HG02970 (cell line): ENCODE results near the gene CDNF.
"Not testable (repeated sequence)": the region's sequence is repeated elsewhere in the genome, so short reads cannot be mapped to it uniquely, and the experiment has no call there.

Source experiments
- ATAC-seq: cut with Tn5 transposase; IDR thresholded peaks from one replicate; pipeline ENCODE4 v1.9.1; 2021; ENCODE audit warnings: mild to moderate bottlenecking, moderate library complexity, moderate number of reproducible peaks; ENCODE audit not compliant: unreplicated experiment, low FRiP score

The CDNF gene

GRCh38 chr10:14840178-14840577, 2.3 kb upstream of the CDNF start:
- ATAC-seq = no peak

- ATAC-seq = no peak
Measured at GRCh38 chr10:14839305-14839695, 1.5 kb upstream of the CDNF start.

GRCh38 chr10:14838582-14839304, 906 bp upstream of the CDNF start:
- no peak for ATAC-seq

- ATAC-seq = no peak
Measured at GRCh38 chr10:14837003-14837756, 657 bp downstream of the CDNF start.

- no peak for ATAC-seq
Measured at GRCh38 chr10:14836208-14836607, 1.6 kb downstream of the CDNF start.

GRCh38 chr10:14833106-14833505, 4.7 kb downstream of the CDNF start:
- no peak for ATAC-seq

- ATAC-seq = no peak
Measured at GRCh38 chr10:14826076-14826829, 11.6 kb downstream of the CDNF start.

GRCh38 chr10:14823966-14824365, 13.9 kb downstream of the CDNF start:
- no peak for ATAC-seq

- no peak for ATAC-seq
Measured at GRCh38 chr10:14822879-14823755, 14.7 kb downstream of the CDNF start.

GRCh38 chr10:14821635-14822375, 16.0 kb downstream of the CDNF start:
- no peak for ATAC-seq

- no peak for ATAC-seq
Measured at GRCh38 chr10:14820775-14821154, 17.1 kb downstream of the CDNF start.

GRCh38 chr10:14820010-14820774, 17.6 kb downstream of the CDNF start:
- ATAC-seq = no peak

- not testable (repeated sequence) for ATAC-seq
Measured at GRCh38 chr10:14816717-14817116, 21.1 kb downstream of the CDNF start.

- no peak for ATAC-seq
Measured at GRCh38 chr10:14815681-14816080, 22.2 kb downstream of the CDNF start.

- ATAC-seq = no peak
Measured at GRCh38 chr10:14812271-14812670, 25.6 kb downstream of the CDNF start.

- ATAC-seq = no peak
Measured at GRCh38 chr10:14810969-14811953, 26.6 kb downstream of the CDNF start.

- no peak for ATAC-seq
Measured at GRCh38 chr10:14806318-14806717, 31.5 kb downstream of the CDNF start.

GRCh38 chr10:14803827-14804226, 34.0 kb downstream of the CDNF start:
- no peak for ATAC-seq
